K562 (cell line): ENCODE results near the gene ITSN1. TPM values are rescaled to one million over a fixed set of nuclear protein-coding genes. Genes with fewer than 3 reads are reported as not detected.

Experiments
- ATAC-seq: fragments of 200-7000 bp; cut with Tn5 transposase; 3 replicates; pipeline ENCODE4 v1.9.1; 2020; ENCODE audit warnings: moderate library complexity
- BruUV-seq: library from RNA; stranded (reverse); fragments of 400-500 nt; replicated peaks from 2 replicates; lab custom pipeline; 2021; lab: Mats Ljungman, UMichigan
- CTCF ChIA-PET: fragments of 300-600 bp; formaldehyde crosslinking; extraction: SDS; loops from one replicate; lab custom pipeline; 2021; ENCODE audit warnings: low intra/inter-chr PET ratio; lab: Yijun Ruan, JAX
- POLR2A ChIA-PET: fragments of 300-600, 350-650 bp; sonication (Branson Sonifier 250); formaldehyde crosslinking; extraction: SDS; loops from one replicate; lab custom pipeline; 2021; ENCODE audit warnings: antibody characterized with exemption, inconsistent platforms; lab: Yijun Ruan, JAX
- DNase-seq, 4 experiments: peaks; one replicate each; pipeline versions ENCODE4 v3.0.0 to v3.0.0-alpha.2; 2011 to 2018; ENCODE audit warnings: low spot score in 3 of 4, mixed read lengths in 3 of 4; ENCODE audit errors: extremely low read depth in 1 of 4
- FAIRE-seq: peaks from 2 replicates; lab custom pipeline; 2011; peaks lifted over from hg19 to GRCh38; lab: Jason Lieb, UNC
- H2AFZ ChIP-seq: 2 replicates; pipeline ENCODE4 v1.6.0; 2011; ENCODE audit warnings: low read depth, low read length, control low read depth, inconsistent platforms
- H3K27ac ChIP-seq: fragments of 200-600 bp; 3 replicates; pipeline ENCODE4 v1.8.0; 2011; ENCODE audit warnings: low read depth, mild to moderate bottlenecking, control low read depth, inconsistent platforms, low read length, moderate library complexity, mixed read lengths; ENCODE audit errors: extremely low read depth
- H3K27me3 ChIP-seq, 2 experiments: fragments of 300-600 bp in 1 of 2; 2 replicates in 1 of 2; 3 replicates in 1 of 2; pipeline versions ENCODE4 v1.6.0 to v1.8.0; 2011; ENCODE audit warnings: inconsistent platforms in 2 of 2, low read length in 2 of 2, mild to moderate bottlenecking in 1 of 2, mixed read lengths in 1 of 2, moderate library complexity in 1 of 2; ENCODE audit not compliant: control insufficient read depth in 2 of 2, insufficient read depth in 2 of 2
- H3K36me3 ChIP-seq: fragments of 300-600 bp; 3 replicates; pipeline ENCODE4 v1.8.0; 2011; ENCODE audit warnings: mild to moderate bottlenecking, low read length, inconsistent platforms; ENCODE audit not compliant: control insufficient read depth, insufficient read depth
- H3K4me1 ChIP-seq, 2 experiments: fragments of 200-600 bp in 1 of 2; replicated peaks in 1 of 2; 2 replicates in 1 of 2; 3 replicates in 1 of 2; pipeline versions ENCODE4 v1.5.1 to v1.8.0; 2011; ENCODE audit warnings: inconsistent platforms in 2 of 2, low read length in 2 of 2, mild to moderate bottlenecking in 1 of 2, mixed read lengths in 1 of 2, moderate library complexity in 1 of 2; ENCODE audit not compliant: control insufficient read depth in 2 of 2, insufficient read depth in 2 of 2
- H3K4me2 ChIP-seq: 2 replicates; pipeline ENCODE4 v1.6.1; 2011; ENCODE audit warnings: low read length, control low read depth, inconsistent platforms, mixed read lengths; ENCODE audit not compliant: insufficient read depth
- H3K4me3 ChIP-seq: fragments of 200-600 bp; sonication (generic), shearing (Covaris generic); 2 replicates; pipeline ENCODE4 v1.5.1; 2016; ENCODE audit warnings: control low read depth, inconsistent platforms
- H3K79me2 ChIP-seq: fragments of 200-600 bp; 3 replicates; pipeline ENCODE4 v1.8.0; 2011; ENCODE audit warnings: low read length, inconsistent platforms; ENCODE audit not compliant: control insufficient read depth, insufficient read depth
- H3K9ac ChIP-seq, 2 experiments: 2 replicates each; pipeline versions ENCODE4 v1.6.0 to v1.6.1; 2011; ENCODE audit warnings: low read depth in 2 of 2, low read length in 2 of 2, control low read depth in 1 of 2, inconsistent platforms in 1 of 2, mild to moderate bottlenecking in 1 of 2, mixed read lengths in 1 of 2; ENCODE audit not compliant: insufficient read depth in 1 of 2
- H3K9me1 ChIP-seq: one replicate; pipeline ENCODE4 v1.6.0; 2011; ENCODE audit warnings: inconsistent platforms, mild to moderate bottlenecking, low read length, moderate library complexity; ENCODE audit not compliant: control insufficient read depth, insufficient read depth
- H3K9me3 ChIP-seq: replicated peaks from 2 replicates; pipeline ENCODE4 v1.5.1; 2011; ENCODE audit warnings: low read depth, low read length, inconsistent platforms; ENCODE audit not compliant: control insufficient read depth, insufficient read depth
- H4K20me1 ChIP-seq: replicated peaks from 2 replicates; pipeline ENCODE4 v1.6.1; 2011; ENCODE audit warnings: low read length, inconsistent platforms, mixed read lengths; ENCODE audit not compliant: control insufficient read depth, insufficient read depth
- BRF2 ChIP-seq: IDR thresholded peaks from 3 replicates; pipeline ENCODE4 v1.6.1; 2011; ENCODE audit warnings: borderline replicate concordance, mild to moderate bottlenecking; ENCODE audit not compliant: insufficient read length, insufficient read depth
- CBX5 ChIP-seq: IDR thresholded peaks from 2 replicates; pipeline ENCODE4 v1.6.1; 2014; ENCODE audit warnings: low read depth, borderline replicate concordance
- DACH1 ChIP-seq: fragments of 450-650 bp; IDR thresholded peaks from 2 replicates; pipeline ENCODE4 v1.6.1; 2018; ENCODE audit not compliant: partially characterized antibody
- E2F3 ChIP-seq: fragments of 250-450 bp; sonication (Bioruptor Pico); IDR thresholded peaks from 2 replicates; pipeline ENCODE4 v1.4.0; 2020; ENCODE audit warnings: mild to moderate bottlenecking
- MBD2 ChIP-seq: sonication (generic); IDR thresholded peaks from 2 replicates; pipeline ENCODE4 v1.6.1; 2016; ENCODE audit warnings: low read depth, borderline replicate concordance
- NCOA2 ChIP-seq, 2 experiments: fragments of 450-650 bp; IDR thresholded peaks; 2 replicates each; pipeline ENCODE4 v1.6.1; 2018; ENCODE audit warnings: mild to moderate bottlenecking in 2 of 2, moderate library complexity in 1 of 2; ENCODE audit not compliant: partially characterized antibody in 2 of 2
- RBM34 ChIP-seq: fragments of 200-400 bp; formaldehyde crosslinking; IDR thresholded peaks from 2 replicates; pipeline ENCODE4 v1.6.1; 2018; ENCODE audit warnings: low read length, borderline replicate concordance; ENCODE audit not compliant: insufficient read depth
- SRSF9 ChIP-seq: fragments of 200-400 bp; formaldehyde crosslinking; IDR thresholded peaks from 2 replicates; pipeline ENCODE4 v1.6.1; 2017; ENCODE audit warnings: low read depth, low read length, borderline replicate concordance
- STAG1 ChIP-seq: sonication (generic); formaldehyde crosslinking; IDR thresholded peaks from 2 replicates; pipeline ENCODE4 v1.5.0; 2020; ENCODE audit warnings: missing genetic modification reagents, borderline replicate concordance
- TBP ChIP-seq: optimal IDR thresholded peaks from 2 replicates; pipeline ENCODE3; 2011; ENCODE audit warnings: low read depth, low read length, improper control_type of control experiment
- TCFL5 ChIP-seq: fragments of 250-450 bp; sonication (Bioruptor Pico); conservative IDR thresholded peaks from 2 replicates; pipeline ENCODE4 v1.6.1; 2021; ENCODE audit warnings: mild to moderate bottlenecking, moderate library complexity, matching md5 sums
- ZNF561 ChIP-seq: fragments of 450-650 bp; formaldehyde crosslinking; conservative IDR thresholded peaks from 2 replicates; pipeline ENCODE4 v1.4.0; 2020; ENCODE audit warnings: mild to moderate bottlenecking, moderate library complexity
- WGBS: fragments of 100-300 bp; shearing (Covaris generic); methylation state at CpG from one replicate; pipeline ENCODE4 v1.1.6; 2016; ENCODE audit warnings: low coverage, mixed read lengths; ENCODE audit not compliant: insufficient coverage; ENCODE audit errors: missing lambda C conversion rate; 5-methylcytosine and 5-hydroxymethylcytosine counted together
- in situ Hi-C: fragments of 300-500 bp; cut with MboI; formaldehyde crosslinking; loops from 4 replicates; pipeline ENCODE4 v1.15.0; 2018; ENCODE audit warnings: inconsistent platforms, mixed read lengths
- intact Hi-C: fragments of 100-400 bp; cut with micrococcal nuclease; formaldehyde crosslinking; loops from 2 replicates; pipeline ENCODE4 v1.14.2; 2022
- polyA plus RNA-seq, 8 experiments: library from polyadenylated mRNA; depleted of rRNA in 4 of 8; stranded (reverse) in 5 of 8; unstranded in 3 of 8; fragments of >200 nt; fragmentation: Nextera tagmentation in 2 of 8; fragmentation: Illumina TruSeq in 1 of 8; extraction: Ambion mirVana in 2 of 8; extraction: Trizol in 1 of 8; gene quantifications; 2 replicates each; pipeline versions ENCODE4 v1.2.1 to v1.2.3, GENCODE V29; 2011 to 2014; ENCODE audit warnings: inconsistent platforms in 1 of 8, missing spikeins in 1 of 8
- total RNA-seq, 7 experiments: library from RNA; depleted of rRNA in 6 of 7; stranded (reverse); fragments of >200 nt in 6 of 7; fragmentation: Illumina TruSeq in 2 of 7; extraction: Trizol in 2 of 7; gene quantifications; 2 replicates each; pipeline versions ENCODE4 v1.2.1 to v1.2.3, GENCODE V29; 2011 to 2021; ENCODE audit warnings: low replicate concordance in 1 of 7
- TF ChIP-seq, protein P1 (sequence below), 2 experiments: fragments of 450-650 bp in 1 of 2; sonication (generic) in 1 of 2; formaldehyde crosslinking; conservative IDR thresholded peaks; 2 replicates each; pipeline versions ENCODE4 v1.4.0 to v1.8.1; 2020 to 2022; ENCODE audit warnings: mild to moderate bottlenecking in 1 of 2, missing genetic modification reagents in 1 of 2
- TF ChIP-seq, protein P2 (sequence below): sonication (generic); formaldehyde crosslinking; IDR thresholded peaks from 2 replicates; pipeline ENCODE4 v1.8.0; 2023; ENCODE audit warnings: mild to moderate bottlenecking, missing genetic modification reagents
- TF ChIP-seq, protein P3 (sequence below): fragments of 250-450 bp; sonication (Bioruptor Pico); IDR thresholded peaks from 2 replicates; pipeline ENCODE4 v1.5.0; 2021; ENCODE audit warnings: mild to moderate bottlenecking, borderline replicate concordance
- TF ChIP-seq, protein P4 (sequence below): fragments of 450-650 bp; formaldehyde crosslinking; IDR thresholded peaks from 2 replicates; pipeline ENCODE4 v1.4.0; 2020; ENCODE audit warnings: mild to moderate bottlenecking, moderate library complexity

The ITSN1 gene
- total and polyA plus RNA-seq, 9 of the 15 experiments (the other 6 are each of a cell fraction or from before 2014, with no cell fraction given) = 1.1 to 12.6 (median 4.8) TPM

DNA sequence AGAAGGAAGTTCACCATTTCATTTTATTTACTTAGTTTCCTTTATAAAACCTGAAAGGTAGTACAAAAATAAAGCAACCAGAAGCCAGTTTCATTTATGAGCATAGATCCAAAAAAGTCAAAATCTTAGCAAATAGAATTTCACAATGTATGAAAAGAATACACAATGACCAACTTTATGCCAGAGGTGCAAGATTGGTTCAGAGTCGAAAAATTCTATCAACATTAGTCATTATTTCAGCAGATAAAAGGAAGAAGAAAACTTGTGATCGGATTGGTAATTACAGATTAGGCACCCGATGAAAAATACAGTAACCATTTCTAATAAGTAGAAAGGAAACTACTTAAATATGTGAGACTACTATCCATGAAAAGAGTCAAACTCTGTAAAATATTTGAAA is 89.1 kb downstream of the ITSN1 start:
- Histone ChIP-seq H3K79me2 (no peaks in the 10 kb centered on the region), H3K4me3 (no peak overlapping the region), H3K36me3 (no peaks in the 10 kb centered on the region), H4K20me1 (no peaks in the 10 kb centered on the region), H3K9me1 (no peaks in the 10 kb centered on the region), H3K4me2 (no peak overlapping the region), H3K27ac (no peak overlapping the region), H3K9ac (no peak overlapping the region), H3K27me3 (0 out of 5 replicates have a peak, but pooled peaks cover 0 to 2% of the 10 kb centered on the region in 2 experiments), H3K4me1 (peaks cover 0 to 3% of the 10 kb centered on the region in 2 experiments; a peak in 1 of 5 replicates), H2AFZ (no peak overlapping the region), H3K9me3 (no peaks in the 10 kb centered on the region)
- no TSS peak for BruUV-seq
- no peak for DNase-seq
- intact Hi-C loops = no loop called here
- no peak for FAIRE-seq
- CTCF ChIA-PET = no interaction called here
- ATAC-seq = no peak
- POLR2A ChIA-PET = no interaction called here
- in situ Hi-C loops = no loop called here
- WGBS = 40% methylated on average over 3 of the region's 3 CpGs
- TF ChIP-seq CBX5 (no peak), STAG1 (no peak), SRSF9 (no peak), ZNF561 (CRISPR knock-in tag) (no peak), NCOA2 (IDR thresholded peaks at IDR 0.05; ENCODE audit: partially characterized antibody in 2 of 2) (no peak), TCFL5 (CRISPR knock-in tag) (no peak), MBD2 (no peak), TBP (no peak), RBM34 (no peak), E2F3 (no peak), BRF2 (no peak), DACH1 (no peak)
- TF ChIP-seq, protein P1, sequence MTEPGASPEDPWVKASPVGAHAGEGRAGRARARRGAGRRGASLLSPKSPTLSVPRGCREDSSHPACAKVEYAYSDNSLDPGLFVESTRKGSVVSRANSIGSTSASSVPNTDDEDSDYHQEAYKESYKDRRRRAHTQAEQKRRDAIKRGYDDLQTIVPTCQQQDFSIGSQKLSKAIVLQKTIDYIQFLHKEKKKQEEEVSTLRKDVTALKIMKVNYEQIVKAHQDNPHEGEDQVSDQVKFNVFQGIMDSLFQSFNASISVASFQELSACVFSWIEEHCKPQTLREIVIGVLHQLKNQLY (CRISPR knock-in tag; conservative IDR thresholded peaks at IDR 0.05) = no peak
- TF ChIP-seq, protein P2, sequence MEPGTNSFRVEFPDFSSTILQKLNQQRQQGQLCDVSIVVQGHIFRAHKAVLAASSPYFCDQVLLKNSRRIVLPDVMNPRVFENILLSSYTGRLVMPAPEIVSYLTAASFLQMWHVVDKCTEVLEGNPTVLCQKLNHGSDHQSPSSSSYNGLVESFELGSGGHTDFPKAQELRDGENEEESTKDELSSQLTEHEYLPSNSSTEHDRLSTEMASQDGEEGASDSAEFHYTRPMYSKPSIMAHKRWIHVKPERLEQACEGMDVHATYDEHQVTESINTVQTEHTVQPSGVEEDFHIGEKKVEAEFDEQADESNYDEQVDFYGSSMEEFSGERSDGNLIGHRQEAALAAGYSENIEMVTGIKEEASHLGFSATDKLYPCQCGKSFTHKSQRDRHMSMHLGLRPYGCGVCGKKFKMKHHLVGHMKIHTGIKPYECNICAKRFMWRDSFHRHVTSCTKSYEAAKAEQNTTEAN = no peak
- TF ChIP-seq, protein P3, sequence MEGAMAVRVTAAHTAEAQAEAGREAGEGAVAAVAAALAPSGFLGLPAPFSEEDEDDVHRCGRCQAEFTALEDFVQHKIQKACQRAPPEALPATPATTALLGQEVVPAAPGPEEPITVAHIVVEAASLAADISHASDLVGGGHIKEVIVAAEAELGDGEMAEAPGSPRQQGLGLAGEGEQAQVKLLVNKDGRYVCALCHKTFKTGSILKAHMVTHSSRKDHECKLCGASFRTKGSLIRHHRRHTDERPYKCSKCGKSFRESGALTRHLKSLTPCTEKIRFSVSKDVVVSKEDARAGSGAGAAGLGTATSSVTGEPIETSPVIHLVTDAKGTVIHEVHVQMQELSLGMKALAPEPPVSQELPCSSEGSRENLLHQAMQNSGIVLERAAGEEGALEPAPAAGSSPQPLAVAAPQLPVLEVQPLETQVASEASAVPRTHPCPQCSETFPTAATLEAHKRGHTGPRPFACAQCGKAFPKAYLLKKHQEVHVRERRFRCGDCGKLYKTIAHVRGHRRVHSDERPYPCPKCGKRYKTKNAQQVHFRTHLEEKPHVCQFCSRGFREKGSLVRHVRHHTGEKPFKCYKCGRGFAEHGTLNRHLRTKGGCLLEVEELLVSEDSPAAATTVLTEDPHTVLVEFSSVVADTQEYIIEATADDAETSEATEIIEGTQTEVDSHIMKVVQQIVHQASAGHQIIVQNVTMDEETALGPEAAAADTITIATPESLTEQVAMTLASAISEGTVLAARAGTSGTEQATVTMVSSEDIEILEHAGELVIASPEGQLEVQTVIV (CRISPR knock-in tag) = no peak
- TF ChIP-seq, protein P4, sequence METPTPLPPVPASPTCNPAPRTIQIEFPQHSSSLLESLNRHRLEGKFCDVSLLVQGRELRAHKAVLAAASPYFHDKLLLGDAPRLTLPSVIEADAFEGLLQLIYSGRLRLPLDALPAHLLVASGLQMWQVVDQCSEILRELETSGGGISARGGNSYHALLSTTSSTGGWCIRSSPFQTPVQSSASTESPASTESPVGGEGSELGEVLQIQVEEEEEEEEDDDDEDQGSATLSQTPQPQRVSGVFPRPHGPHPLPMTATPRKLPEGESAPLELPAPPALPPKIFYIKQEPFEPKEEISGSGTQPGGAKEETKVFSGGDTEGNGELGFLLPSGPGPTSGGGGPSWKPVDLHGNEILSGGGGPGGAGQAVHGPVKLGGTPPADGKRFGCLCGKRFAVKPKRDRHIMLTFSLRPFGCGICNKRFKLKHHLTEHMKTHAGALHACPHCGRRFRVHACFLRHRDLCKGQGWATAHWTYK (CRISPR knock-in tag) = no peak
